K562 (cell line): ENCODE data around the gene FAM114A1. TPM values are rescaled to one million over a fixed set of nuclear protein-coding genes. Genes with fewer than 3 reads are reported as not detected.

ENCODE experiments used
- ATAC-seq: fragments of 200-7000 bp; cut with Tn5 transposase; 3 replicates; pipeline ENCODE4 v1.9.1; 2020; ENCODE audit warnings: moderate library complexity
- BruUV-seq: library from RNA; stranded (reverse); fragments of 400-500 nt; replicated peaks from 2 replicates; lab custom pipeline; 2021; lab: Mats Ljungman, UMichigan
- CTCF ChIA-PET: fragments of 300-600 bp; formaldehyde crosslinking; extraction: SDS; loops from one replicate; lab custom pipeline; 2021; ENCODE audit warnings: low intra/inter-chr PET ratio; lab: Yijun Ruan, JAX
- POLR2A ChIA-PET: fragments of 300-600, 350-650 bp; sonication (Branson Sonifier 250); formaldehyde crosslinking; extraction: SDS; loops from one replicate; lab custom pipeline; 2021; ENCODE audit warnings: antibody characterized with exemption, inconsistent platforms; lab: Yijun Ruan, JAX
- DNase-seq, 4 experiments: peaks; one replicate each; pipeline versions ENCODE4 v3.0.0 to v3.0.0-alpha.2; 2011 to 2018; ENCODE audit warnings: low spot score in 3 of 4, mixed read lengths in 3 of 4; ENCODE audit errors: extremely low read depth in 1 of 4
- FAIRE-seq: peaks from 2 replicates; lab custom pipeline; 2011; peaks lifted over from hg19 to GRCh38; lab: Jason Lieb, UNC
- H2AFZ ChIP-seq: 2 replicates; pipeline ENCODE4 v1.6.0; 2011; ENCODE audit warnings: low read depth, low read length, control low read depth, inconsistent platforms
- H3K27ac ChIP-seq: fragments of 200-600 bp; 3 replicates; pipeline ENCODE4 v1.8.0; 2011; ENCODE audit warnings: low read depth, mild to moderate bottlenecking, control low read depth, inconsistent platforms, low read length, moderate library complexity, mixed read lengths; ENCODE audit errors: extremely low read depth
- H3K27me3 ChIP-seq, 2 experiments: fragments of 300-600 bp in 1 of 2; 2 replicates in 1 of 2; 3 replicates in 1 of 2; pipeline versions ENCODE4 v1.6.0 to v1.8.0; 2011; ENCODE audit warnings: inconsistent platforms in 2 of 2, low read length in 2 of 2, mild to moderate bottlenecking in 1 of 2, mixed read lengths in 1 of 2, moderate library complexity in 1 of 2; ENCODE audit not compliant: control insufficient read depth in 2 of 2, insufficient read depth in 2 of 2
- H3K36me3 ChIP-seq: fragments of 300-600 bp; 3 replicates; pipeline ENCODE4 v1.8.0; 2011; ENCODE audit warnings: mild to moderate bottlenecking, low read length, inconsistent platforms; ENCODE audit not compliant: control insufficient read depth, insufficient read depth
- H3K4me1 ChIP-seq, 2 experiments: fragments of 200-600 bp in 1 of 2; replicated peaks in 1 of 2; 2 replicates in 1 of 2; 3 replicates in 1 of 2; pipeline versions ENCODE4 v1.5.1 to v1.8.0; 2011; ENCODE audit warnings: inconsistent platforms in 2 of 2, low read length in 2 of 2, mild to moderate bottlenecking in 1 of 2, mixed read lengths in 1 of 2, moderate library complexity in 1 of 2; ENCODE audit not compliant: control insufficient read depth in 2 of 2, insufficient read depth in 2 of 2
- H3K4me2 ChIP-seq: 2 replicates; pipeline ENCODE4 v1.6.1; 2011; ENCODE audit warnings: low read length, control low read depth, inconsistent platforms, mixed read lengths; ENCODE audit not compliant: insufficient read depth
- H3K4me3 ChIP-seq: fragments of 200-600 bp; sonication (generic), shearing (Covaris generic); 2 replicates; pipeline ENCODE4 v1.5.1; 2016; ENCODE audit warnings: control low read depth, inconsistent platforms
- H3K79me2 ChIP-seq: fragments of 200-600 bp; 3 replicates; pipeline ENCODE4 v1.8.0; 2011; ENCODE audit warnings: low read length, inconsistent platforms; ENCODE audit not compliant: control insufficient read depth, insufficient read depth
- H3K9ac ChIP-seq, 2 experiments: 2 replicates each; pipeline versions ENCODE4 v1.6.0 to v1.6.1; 2011; ENCODE audit warnings: low read depth in 2 of 2, low read length in 2 of 2, control low read depth in 1 of 2, inconsistent platforms in 1 of 2, mild to moderate bottlenecking in 1 of 2, mixed read lengths in 1 of 2; ENCODE audit not compliant: insufficient read depth in 1 of 2
- H3K9me1 ChIP-seq: one replicate; pipeline ENCODE4 v1.6.0; 2011; ENCODE audit warnings: inconsistent platforms, mild to moderate bottlenecking, low read length, moderate library complexity; ENCODE audit not compliant: control insufficient read depth, insufficient read depth
- H3K9me3 ChIP-seq: replicated peaks from 2 replicates; pipeline ENCODE4 v1.5.1; 2011; ENCODE audit warnings: low read depth, low read length, inconsistent platforms; ENCODE audit not compliant: control insufficient read depth, insufficient read depth
- H4K20me1 ChIP-seq: replicated peaks from 2 replicates; pipeline ENCODE4 v1.6.1; 2011; ENCODE audit warnings: low read length, inconsistent platforms, mixed read lengths; ENCODE audit not compliant: control insufficient read depth, insufficient read depth
- AFF4 ChIP-seq: sonication (generic); formaldehyde crosslinking; IDR thresholded peaks from 2 replicates; pipeline ENCODE4 v1.8.0; 2023; ENCODE audit warnings: mild to moderate bottlenecking, missing genetic modification reagents
- CBX1 ChIP-seq: sonication (generic); IDR thresholded peaks from 2 replicates; pipeline ENCODE4 v1.6.1; 2016; ENCODE audit warnings: antibody characterized with exemption, low read depth, mild to moderate bottlenecking
- HEY1 ChIP-seq: fragments of 250-450 bp; sonication (Bioruptor Pico); IDR thresholded peaks from 2 replicates; pipeline ENCODE4 v1.5.0; 2020; ENCODE audit warnings: mild to moderate bottlenecking, moderate library complexity, borderline replicate concordance
- HINFP ChIP-seq: fragments of 450-650 bp; conservative IDR thresholded peaks from 2 replicates; pipeline ENCODE4 v1.6.1; 2016; ENCODE audit warnings: missing genetic modification characterization, low read depth, mild to moderate bottlenecking, control low read depth, missing compliant biosample characterization
- JUND ChIP-seq, 2 experiments: IDR thresholded peaks; 2 replicates in 1 of 2; 3 replicates in 1 of 2; pipeline ENCODE4 v1.6.1; 2011; ENCODE audit warnings: borderline replicate concordance in 2 of 2, low read depth in 2 of 2, low read length in 2 of 2, improper control_type of control experiment in 1 of 2, missing biosample characterization in 1 of 2, missing genetic modification characterization in 1 of 2, missing genetic modification reagents in 1 of 2
- SMC3 ChIP-seq: conservative IDR thresholded peaks from 2 replicates; pipeline ENCODE4 v1.6.1; 2011; ENCODE audit warnings: low read depth, low read length, improper control_type of control experiment; ENCODE audit not compliant: insufficient read depth
- ZNF280A ChIP-seq: fragments of 450-650 bp; IDR thresholded peaks from 2 replicates; pipeline ENCODE4 v1.6.1; 2018; ENCODE audit warnings: mild to moderate bottlenecking, low read depth; ENCODE audit not compliant: partially characterized antibody
- WGBS: fragments of 100-300 bp; shearing (Covaris generic); methylation state at CpG from one replicate; pipeline ENCODE4 v1.1.6; 2016; ENCODE audit warnings: low coverage, mixed read lengths; ENCODE audit not compliant: insufficient coverage; ENCODE audit errors: missing lambda C conversion rate; 5-methylcytosine and 5-hydroxymethylcytosine counted together
- in situ Hi-C: fragments of 300-500 bp; cut with MboI; formaldehyde crosslinking; loops from 4 replicates; pipeline ENCODE4 v1.15.0; 2018; ENCODE audit warnings: inconsistent platforms, mixed read lengths
- intact Hi-C: fragments of 100-400 bp; cut with micrococcal nuclease; formaldehyde crosslinking; loops from 2 replicates; pipeline ENCODE4 v1.14.2; 2022
- polyA plus RNA-seq, 8 experiments: library from polyadenylated mRNA; depleted of rRNA in 4 of 8; stranded (reverse) in 5 of 8; unstranded in 3 of 8; fragments of >200 nt; fragmentation: Nextera tagmentation in 2 of 8; fragmentation: Illumina TruSeq in 1 of 8; extraction: Ambion mirVana in 2 of 8; extraction: Trizol in 1 of 8; gene quantifications; 2 replicates each; pipeline versions ENCODE4 v1.2.1 to v1.2.3, GENCODE V29; 2011 to 2014; ENCODE audit warnings: inconsistent platforms in 1 of 8, missing spikeins in 1 of 8
- total RNA-seq, 7 experiments: library from RNA; depleted of rRNA in 6 of 7; stranded (reverse); fragments of >200 nt in 6 of 7; fragmentation: Illumina TruSeq in 2 of 7; extraction: Trizol in 2 of 7; gene quantifications; 2 replicates each; pipeline versions ENCODE4 v1.2.1 to v1.2.3, GENCODE V29; 2011 to 2021; ENCODE audit warnings: low replicate concordance in 1 of 7
- TF ChIP-seq, protein P1 (sequence below), 2 experiments: IDR thresholded peaks; 2 replicates each; pipeline ENCODE4 v1.6.1; 2012; ENCODE audit warnings: improper control_type of control experiment in 2 of 2, low read depth in 2 of 2, low read length in 2 of 2, borderline replicate concordance in 1 of 2

FAM114A1 gene
- total and polyA plus RNA-seq, 9 of the 15 experiments (the other 6 are each of a cell fraction or from before 2014, with no cell fraction given), result 1.8 to 12.0 (median 4.3) TPM

- H3K79me2 ChIP-seq, result no peaks in the 10 kb centered on the region
- no peaks in the 10 kb centered on the region for H3K9me3 ChIP-seq
- TF ChIP-seq SMC3 (no peak), JUND (IDR thresholded peaks at IDR 0.05; ENCODE audit: borderline replicate concordance, low read depth, low read length) (no peak), JUND (tag; IDR thresholded peaks at IDR 0.05; ENCODE audit: borderline replicate concordance, low read depth, low read length) (no peak), ZNF280A (no peak), HINFP (no peak), CBX1 (no peak), AFF4 (CRISPR knock-in tag) (no peak), HEY1 (no peak)
- TF ChIP-seq, protein P1, sequence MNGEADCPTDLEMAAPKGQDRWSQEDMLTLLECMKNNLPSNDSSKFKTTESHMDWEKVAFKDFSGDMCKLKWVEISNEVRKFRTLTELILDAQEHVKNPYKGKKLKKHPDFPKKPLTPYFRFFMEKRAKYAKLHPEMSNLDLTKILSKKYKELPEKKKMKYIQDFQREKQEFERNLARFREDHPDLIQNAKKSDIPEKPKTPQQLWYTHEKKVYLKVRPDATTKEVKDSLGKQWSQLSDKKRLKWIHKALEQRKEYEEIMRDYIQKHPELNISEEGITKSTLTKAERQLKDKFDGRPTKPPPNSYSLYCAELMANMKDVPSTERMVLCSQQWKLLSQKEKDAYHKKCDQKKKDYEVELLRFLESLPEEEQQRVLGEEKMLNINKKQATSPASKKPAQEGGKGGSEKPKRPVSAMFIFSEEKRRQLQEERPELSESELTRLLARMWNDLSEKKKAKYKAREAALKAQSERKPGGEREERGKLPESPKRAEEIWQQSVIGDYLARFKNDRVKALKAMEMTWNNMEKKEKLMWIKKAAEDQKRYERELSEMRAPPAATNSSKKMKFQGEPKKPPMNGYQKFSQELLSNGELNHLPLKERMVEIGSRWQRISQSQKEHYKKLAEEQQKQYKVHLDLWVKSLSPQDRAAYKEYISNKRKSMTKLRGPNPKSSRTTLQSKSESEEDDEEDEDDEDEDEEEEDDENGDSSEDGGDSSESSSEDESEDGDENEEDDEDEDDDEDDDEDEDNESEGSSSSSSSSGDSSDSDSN (IDR thresholded peaks at IDR 0.05; ENCODE audit: borderline replicate concordance in 1 of 2, low read depth in 2 of 2, low read length in 2 of 2), result no peak
- no peaks in the 10 kb centered on the region for H3K9me1 ChIP-seq
- whole genome bisulfite sequencing, result 60% methylated on average over 3 of the region's 3 CpGs
- no peak overlapping the region for H2AFZ ChIP-seq
- H3K27me3 ChIP-seq, result no peaks in the 10 kb centered on the region
- H4K20me1 ChIP-seq, result peaks cover 4% of the 10 kb centered on the region; the same call in 1 of the 2 replicates
- BruUV-seq, result no TSS peak
- H3K4me1 ChIP-seq, result no peaks in the 10 kb centered on the region
- CTCF ChIA-PET, result no interaction called here
- no peak for FAIRE-seq
- no peak overlapping the region for H3K27ac ChIP-seq
- ATAC-seq, result no peak
- POLR2A ChIA-PET, result interaction anchor here (0.7 kb wide), 1 partner anchor 14 kb away, joined by 3 read pairs; no protein-coding TSS in a partner anchor
- intact Hi-C loops, result no loop called here
- H3K4me2 ChIP-seq, result no peak overlapping the region
- in situ Hi-C loops, result no loop called here
- DNase-seq, result no peak
- no peaks in the 10 kb centered on the region; the same call in 2 of the 3 replicates for H3K36me3 ChIP-seq
- H3K9ac ChIP-seq, result no peak overlapping the region; a peak in 1 of 4 replicates
- no peak overlapping the region for H3K4me3 ChIP-seq
Observed at GRCh38 chr4:38919494-38919893, 51.9 kb downstream of the FAM114A1 start.
